ENCODE data around the gene ANKRD29.

- TF ChIP-seq CTCF (IDR thresholded peaks at IDR 0.05) (no peak), POLR2A (IDR thresholded peaks at IDR 0.05) (no peak)
Measured at GRCh38 chr18:23640052-23640451, 22.7 kb downstream of the ANKRD29 start.

All from adrenal gland (tissue), 5 donors.